Ishikawa (cell line): Measurements from ENCODE around the gene DHRSX.

Source experiments
- CEBPB ChIP-seq: IDR thresholded peaks from 2 replicates; pipeline ENCODE4 v1.6.1; 2012
- CREB1 ChIP-seq: IDR thresholded peaks from 2 replicates; pipeline ENCODE4 v1.6.1; 2012; ENCODE audit warnings: low read depth
- EGR1 ChIP-seq: IDR thresholded peaks from 2 replicates; pipeline ENCODE4 v1.6.1; 2012
- EP300 ChIP-seq: IDR thresholded peaks from 2 replicates; pipeline ENCODE4 v1.6.1; 2012; ENCODE audit warnings: borderline replicate concordance
- FOXM1 ChIP-seq: IDR thresholded peaks from 2 replicates; pipeline ENCODE4 v1.6.1; 2012; ENCODE audit warnings: low read depth, borderline replicate concordance
- MAX ChIP-seq: IDR thresholded peaks from 2 replicates; pipeline ENCODE4 v1.6.1; 2012
- NFIC ChIP-seq: IDR thresholded peaks from 2 replicates; pipeline ENCODE4 v1.6.1; 2012
- RAD21 ChIP-seq: IDR thresholded peaks from 2 replicates; pipeline ENCODE4 v1.6.1; 2012; ENCODE audit warnings: low read depth
- REST ChIP-seq: IDR thresholded peaks from 2 replicates; pipeline ENCODE4 v1.6.1; 2012; ENCODE audit warnings: low read depth, mild to moderate bottlenecking
- TAF1 ChIP-seq: IDR thresholded peaks from 2 replicates; pipeline ENCODE4 v1.6.1; 2012; ENCODE audit warnings: low read depth, mild to moderate bottlenecking
- TCF12 ChIP-seq: IDR thresholded peaks from 2 replicates; pipeline ENCODE4 v1.6.1; 2012; ENCODE audit warnings: low read depth
- TEAD4 ChIP-seq: IDR thresholded peaks from 2 replicates; pipeline ENCODE4 v1.6.1; 2012
- USF1 ChIP-seq: IDR thresholded peaks from 2 replicates; pipeline ENCODE4 v1.6.1; 2012
- YY1 ChIP-seq: IDR thresholded peaks from 2 replicates; pipeline ENCODE4 v1.6.1; 2012; ENCODE audit warnings: low read depth
- ZBTB7A ChIP-seq: IDR thresholded peaks from 2 replicates; pipeline ENCODE4 v1.6.1; 2012; ENCODE audit warnings: low read depth

Gene DHRSX

GRCh38 chrX:2184089-2184488 is 316.7 kb downstream of the DHRSX start:
- TF ChIP-seq YY1 (no peak), TAF1 (no peak), REST (no peak), EGR1 (no peak), EP300 (no peak), CREB1 (no peak), USF1 (no peak), NFIC (no peak), MAX (no peak), RAD21 (no peak), FOXM1 (no peak), ZBTB7A (no peak), TEAD4 (no peak), CEBPB (no peak), TCF12 (no peak)

GRCh38 chrX:2183193-2183725 is 317.5 kb downstream of the DHRSX start:
- TF ChIP-seq USF1: no peak
- TF ChIP-seq CEBPB: no peak
- no peak for TF ChIP-seq RAD21
- no peak for TF ChIP-seq TAF1
- TF ChIP-seq TCF12: no peak
- no peak for TF ChIP-seq YY1
- TF ChIP-seq CREB1: no peak
- no peak for TF ChIP-seq EP300
- no peak for TF ChIP-seq TEAD4
- no peak for TF ChIP-seq REST
- no peak for TF ChIP-seq FOXM1
- TF ChIP-seq ZBTB7A: no peak
- no peak for TF ChIP-seq NFIC
- TF ChIP-seq MAX: no peak
- TF ChIP-seq EGR1: no peak

- TF ChIP-seq TCF12: no peak
- TF ChIP-seq TAF1: no peak
- no peak for TF ChIP-seq RAD21
- TF ChIP-seq EP300: no peak
- TF ChIP-seq YY1: no peak
- no peak for TF ChIP-seq CREB1
- TF ChIP-seq USF1: no peak
- no peak for TF ChIP-seq FOXM1
Measured at GRCh38 chrX:2177541-2177940, 323.2 kb downstream of the DHRSX start.

- no peak for TF ChIP-seq CREB1
- TF ChIP-seq CEBPB: no peak
- TF ChIP-seq YY1: no peak
- TF ChIP-seq USF1: no peak
- no peak for TF ChIP-seq RAD21
- TF ChIP-seq EP300: no peak
- TF ChIP-seq FOXM1: no peak
- TF ChIP-seq TCF12: no peak
- no peak for TF ChIP-seq ZBTB7A
- TF ChIP-seq MAX: no peak
Measured at GRCh38 chrX:2176733-2177132, 324.0 kb downstream of the DHRSX start.

GRCh38 chrX:2176274-2176673 is 324.5 kb downstream of the DHRSX start:
- TF ChIP-seq REST: no peak
- TF ChIP-seq RAD21: no peak
- no peak for TF ChIP-seq NFIC
- no peak for TF ChIP-seq ZBTB7A
- TF ChIP-seq CREB1: no peak
- TF ChIP-seq CEBPB: no peak
- TF ChIP-seq YY1: no peak
- TF ChIP-seq TAF1: no peak
- TF ChIP-seq FOXM1: no peak
- TF ChIP-seq TEAD4: no peak
- no peak for TF ChIP-seq USF1
- no peak for TF ChIP-seq TCF12
